ENCODE results near the gene CAPZA1. TPM values are rescaled to one million over a fixed set of nuclear protein-coding genes. Genes with fewer than 3 reads are reported as not detected.

CAPZA1 gene
- total and polyA plus RNA-seq, 2 of the 8 experiments (the other 6 are each of a cell fraction or from before 2014, with no cell fraction given): 48.9 to 107 TPM

GRCh38 chr1:112716133-112716720 is 96.6 kb downstream of the CAPZA1 start (continued):
- TF ChIP-seq GTF2F1 (IDR thresholded peaks at IDR 0.05; ENCODE audit: borderline replicate concordance, low read depth, low read length) (no peak), TEAD4 (IDR thresholded peaks at IDR 0.05; ENCODE audit: low read depth, low read length) (peak; percentile 82), POLR2A (IDR thresholded peaks at IDR 0.05; ENCODE audit: control extremely low read depth in 1 of 2, low read depth in 2 of 2, low read length in 2 of 2) (no peak), JUND (IDR thresholded peaks at IDR 0.05; ENCODE audit: low read length) (0 out of 2 replicates have a peak, but pooled peaks have one; percentile 19), JUN (IDR thresholded peaks at IDR 0.05; ENCODE audit: low read depth, low read length) (no peak), SAP30 (IDR thresholded peaks at IDR 0.05; ENCODE audit: insufficient read depth, insufficient replicate concordance, low read length) (no peak), TBP (IDR thresholded peaks at IDR 0.05; ENCODE audit: low read depth, low read length) (no peak), CTCF (IDR thresholded peaks at IDR 0.05; ENCODE audit: control extremely low read depth in 1 of 3, insufficient read depth in 1 of 3, low read depth in 1 of 3, low read length in 3 of 3) (peak in 2 of 3 experiments; percentile 95 to 99; a peak in 3 of 4 replicates), TAF7 (optimal IDR thresholded peaks at IDR 0.05; ENCODE audit: borderline replicate concordance, low read depth, low read length) (no peak), RFX5 (IDR thresholded peaks at IDR 0.05; ENCODE audit: borderline replicate concordance, low read depth, low read length) (no peak), RBBP5 (IDR thresholded peaks at IDR 0.05; ENCODE audit: borderline replicate concordance, low read depth, low read length) (no peak), EZH2 (IDR thresholded peaks at IDR 0.05; ENCODE audit: low read depth, low read length, severe bottlenecking) (no peak), KDM1A (IDR thresholded peaks at IDR 0.05; ENCODE audit: borderline replicate concordance, low read length) (no peak), EGR1 (IDR thresholded peaks at IDR 0.05; ENCODE audit: borderline replicate concordance, low read depth, low read length) (no peak), CTBP2 (IDR thresholded peaks at IDR 0.05; ENCODE audit: borderline replicate concordance, insufficient read depth, insufficient read length, low read length) (peak; percentile 25), BACH1 (IDR thresholded peaks at IDR 0.05; ENCODE audit: low read length) (peak; percentile 29; the same call in 1 of the 2 replicates), ATF3 (IDR thresholded peaks at IDR 0.05; ENCODE audit: insufficient read depth, low read depth, low read length) (no peak), CHD1 (IDR thresholded peaks at IDR 0.05; ENCODE audit: low read depth, low read length) (no peak), HDAC2 (IDR thresholded peaks at IDR 0.05; ENCODE audit: borderline replicate concordance in 1 of 2, low read depth in 2 of 2, low read length in 2 of 2) (no peak)
